Epithelial cell of umbilical artery (primary cell): ENCODE data around the gene EGFL6. TPM values are rescaled to one million over a fixed set of nuclear protein-coding genes. Genes with fewer than 3 reads are reported as not detected.

Experiments used
- total RNA-seq: library from RNA; depleted of rRNA; stranded (reverse); fragments of >200 nt; gene quantifications from 2 replicates; pipeline ENCODE4 v1.2.3, GENCODE V29; 2014

EGFL6 gene, protein sequence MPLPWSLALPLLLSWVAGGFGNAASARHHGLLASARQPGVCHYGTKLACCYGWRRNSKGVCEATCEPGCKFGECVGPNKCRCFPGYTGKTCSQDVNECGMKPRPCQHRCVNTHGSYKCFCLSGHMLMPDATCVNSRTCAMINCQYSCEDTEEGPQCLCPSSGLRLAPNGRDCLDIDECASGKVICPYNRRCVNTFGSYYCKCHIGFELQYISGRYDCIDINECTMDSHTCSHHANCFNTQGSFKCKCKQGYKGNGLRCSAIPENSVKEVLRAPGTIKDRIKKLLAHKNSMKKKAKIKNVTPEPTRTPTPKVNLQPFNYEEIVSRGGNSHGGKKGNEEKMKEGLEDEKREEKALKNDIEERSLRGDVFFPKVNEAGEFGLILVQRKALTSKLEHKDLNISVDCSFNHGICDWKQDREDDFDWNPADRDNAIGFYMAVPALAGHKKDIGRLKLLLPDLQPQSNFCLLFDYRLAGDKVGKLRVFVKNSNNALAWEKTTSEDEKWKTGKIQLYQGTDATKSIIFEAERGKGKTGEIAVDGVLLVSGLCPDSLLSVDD
- total RNA-seq = not detected in 2 replicates

DNA sequence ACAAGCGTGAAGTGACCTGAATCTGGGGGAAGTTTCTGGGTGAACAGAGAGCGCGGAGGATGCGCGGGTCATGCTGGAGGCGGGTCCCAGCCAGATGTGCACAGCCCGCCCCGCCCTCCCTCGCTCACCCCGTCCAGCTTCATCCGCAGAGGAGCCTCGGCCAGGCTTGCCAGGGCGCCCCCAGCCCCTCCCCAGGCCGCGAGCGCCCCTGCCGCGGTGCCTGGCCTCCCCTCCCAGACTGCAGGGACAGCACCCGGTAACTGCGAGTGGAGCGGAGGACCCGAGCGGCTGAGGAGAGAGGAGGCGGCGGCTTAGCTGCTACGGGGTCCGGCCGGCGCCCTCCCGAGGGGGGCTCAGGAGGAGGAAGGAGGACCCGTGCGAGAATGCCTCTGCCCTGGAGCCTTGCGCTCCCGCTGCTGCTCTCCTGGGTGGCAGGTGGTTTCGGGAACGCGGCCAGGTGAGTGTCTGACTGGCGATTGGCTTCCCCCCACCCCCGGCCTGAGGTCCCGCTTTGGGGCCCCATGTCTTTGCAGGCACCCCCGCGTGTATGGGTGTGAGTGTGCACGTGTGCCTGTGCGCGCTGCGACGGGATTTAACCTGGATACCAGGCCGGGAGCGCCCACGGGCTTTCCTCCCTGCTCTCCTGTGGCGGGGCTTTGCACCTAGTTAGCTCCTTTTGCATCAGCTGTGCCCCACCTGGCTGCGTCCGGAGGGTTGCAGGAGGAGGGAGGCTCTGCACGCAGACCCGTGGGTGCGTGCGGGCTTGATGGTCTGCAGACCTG, at the start of gene EGFL6:
Gene EGFL6, plus strand, starts transcription at position 123 of the 782 bp plus-strand sequence. Its CDS starts 261 bp downstream, at position 384.

DNA sequence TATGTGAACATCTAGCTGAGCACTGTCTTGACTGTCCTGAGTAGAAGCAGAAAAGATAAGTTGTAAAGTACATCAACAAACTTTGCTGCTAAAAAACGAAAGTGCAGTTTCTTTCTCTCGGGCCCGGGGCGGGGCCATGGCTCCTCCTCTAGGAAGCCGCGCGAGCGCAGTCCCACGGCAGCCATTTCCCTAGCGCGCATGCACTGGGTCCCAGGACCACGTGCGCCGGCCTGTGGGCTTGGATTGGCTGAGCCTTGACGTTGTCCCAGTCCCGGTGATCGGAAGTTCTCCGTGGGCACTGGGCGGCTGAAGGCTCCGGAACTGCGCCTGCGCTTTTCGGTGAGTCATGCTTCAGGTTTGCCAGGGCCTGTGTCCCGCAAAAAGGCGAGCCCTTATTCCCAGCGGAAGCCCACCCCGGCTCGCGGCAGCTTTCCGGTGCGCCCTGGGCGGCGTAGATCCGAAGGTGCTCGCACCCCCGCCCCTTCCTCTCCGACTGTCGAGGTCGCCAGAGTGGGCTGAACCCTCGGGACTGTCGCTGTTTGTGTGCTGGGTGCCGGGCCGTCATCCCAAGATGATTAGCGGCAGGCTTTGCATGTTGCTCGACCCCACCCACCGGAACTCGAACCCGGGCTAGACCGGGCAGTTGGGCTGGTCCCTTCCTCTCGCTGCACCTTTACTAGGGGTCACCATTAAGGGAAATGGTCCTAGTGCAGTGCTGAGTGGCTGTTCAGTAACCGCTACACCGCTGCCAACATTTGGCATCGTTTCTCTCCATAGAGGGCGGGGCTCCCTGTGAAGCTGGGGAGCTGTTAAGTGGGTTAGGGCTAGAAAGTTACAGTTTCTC, 83.7 kb downstream of the EGFL6 start, which contains the start of gene TCEANC:
Gene TCEANC, plus strand, starts transcription at position 292 of the 844 bp plus-strand sequence. CDS start 9,368 bp downstream, outside the sequence.

Other genes with a start within 250 kb of the EGFL6 start
- gene ATXN3L, start 249.5 kb upstream of the EGFL6 start, total RNA-seq = not detected in 2 replicates
- gene TCEANC, start 83.5 kb downstream of the EGFL6 start, total RNA-seq = 0.65 and 1.4 TPM in 2 replicates
- 20.8 and 23.3 TPM in 2 replicates for gene RAB9A, start 119.5 kb downstream of the EGFL6 start, total RNA-seq
- gene TRAPPC2, start 165.0 kb downstream of the EGFL6 start, total RNA-seq = 15.9 and 21.4 TPM in 2 replicates
- 6.2 and 8.4 TPM in 2 replicates for gene OFD1, start 165.1 kb downstream of the EGFL6 start, total RNA-seq
- gene GPM6B, start 247.5 kb downstream of the EGFL6 start, total RNA-seq = 0.46 and 2.3 TPM in 2 replicates